GM19463 (cell line): ENCODE data around the gene CREB5.
A peak's percentile ranks its signal among the peaks of the same experiment; 100 is the strongest.
"Not testable (repeated sequence)": the region's sequence is repeated elsewhere in the genome, so short reads cannot be mapped to it uniquely, and the experiment has no call there.

ENCODE experiments used
- ATAC-seq: cut with Tn5 transposase; IDR thresholded peaks from one replicate; pipeline ENCODE4 v1.9.1; 2021; ENCODE audit warnings: mild to moderate bottlenecking, moderate library complexity; ENCODE audit not compliant: unreplicated experiment

The CREB5 gene

DNA sequence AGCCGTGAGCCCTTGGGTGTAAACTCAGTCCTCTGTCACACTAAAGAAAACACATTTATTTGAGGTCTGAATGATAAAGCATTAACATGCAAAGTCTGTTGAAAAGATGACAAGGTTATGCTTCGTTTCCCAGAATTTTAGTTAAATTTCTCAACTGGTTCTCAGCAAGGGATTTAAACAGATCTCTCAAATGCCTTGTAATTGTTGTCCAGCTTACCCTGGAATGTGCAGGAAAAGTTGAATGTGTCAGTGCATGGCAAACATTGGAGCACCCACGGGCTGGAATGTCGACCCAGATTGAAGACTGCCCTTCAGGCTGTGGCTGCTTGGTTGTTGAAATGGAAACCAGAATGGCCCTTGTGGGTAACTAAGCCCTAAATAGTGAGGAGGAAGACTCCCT, 354.0 kb downstream of the CREB5 start:
- ATAC-seq, result no peak

DNA sequence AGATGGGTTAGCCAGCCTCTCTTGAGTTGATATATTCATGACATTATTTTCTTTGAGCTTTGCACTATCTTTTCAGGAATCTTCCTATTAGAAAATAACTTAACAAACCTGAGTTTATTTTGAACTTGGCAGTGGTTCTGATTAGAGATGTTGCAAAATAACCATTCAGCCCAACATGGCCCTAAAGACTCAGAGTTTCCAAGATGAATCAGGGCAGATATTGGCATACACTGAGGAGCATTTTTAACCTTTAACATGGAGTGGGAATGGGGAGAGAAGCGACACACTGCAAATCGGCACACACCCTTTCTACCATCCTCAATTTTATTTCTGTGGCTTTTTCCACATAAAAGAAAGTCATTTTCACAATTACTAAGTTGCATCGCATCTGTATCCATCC, 355.0 kb downstream of the CREB5 start:
- no peak for ATAC-seq

DNA sequence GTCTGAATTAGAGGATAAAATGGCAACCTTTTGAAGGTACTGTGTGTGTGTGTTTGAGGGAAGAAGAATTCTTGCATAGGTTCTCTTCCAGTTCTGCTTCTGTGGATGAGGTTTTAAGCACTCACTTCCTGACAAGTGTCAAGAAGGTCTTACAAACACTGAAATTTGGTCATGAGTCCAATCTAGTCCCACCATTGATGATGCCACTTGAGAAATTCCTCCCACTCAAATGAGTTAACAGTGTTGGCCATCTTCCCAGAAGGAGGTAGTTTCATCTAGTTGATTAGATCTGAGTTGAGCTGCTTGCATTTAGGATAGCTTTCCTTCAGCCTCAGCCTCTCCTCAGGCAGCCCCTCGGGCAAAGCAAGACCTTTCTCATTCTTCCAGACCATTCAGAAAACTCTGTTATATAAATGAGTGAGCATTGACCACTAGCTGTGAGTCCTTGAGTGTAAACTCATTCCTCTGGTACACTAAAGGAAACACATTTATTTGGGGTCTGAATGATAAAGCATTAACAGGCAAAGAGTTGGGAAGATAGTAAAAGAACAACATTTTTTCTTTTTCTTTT, 356.3 kb downstream of the CREB5 start:
- no peak for ATAC-seq

DNA sequence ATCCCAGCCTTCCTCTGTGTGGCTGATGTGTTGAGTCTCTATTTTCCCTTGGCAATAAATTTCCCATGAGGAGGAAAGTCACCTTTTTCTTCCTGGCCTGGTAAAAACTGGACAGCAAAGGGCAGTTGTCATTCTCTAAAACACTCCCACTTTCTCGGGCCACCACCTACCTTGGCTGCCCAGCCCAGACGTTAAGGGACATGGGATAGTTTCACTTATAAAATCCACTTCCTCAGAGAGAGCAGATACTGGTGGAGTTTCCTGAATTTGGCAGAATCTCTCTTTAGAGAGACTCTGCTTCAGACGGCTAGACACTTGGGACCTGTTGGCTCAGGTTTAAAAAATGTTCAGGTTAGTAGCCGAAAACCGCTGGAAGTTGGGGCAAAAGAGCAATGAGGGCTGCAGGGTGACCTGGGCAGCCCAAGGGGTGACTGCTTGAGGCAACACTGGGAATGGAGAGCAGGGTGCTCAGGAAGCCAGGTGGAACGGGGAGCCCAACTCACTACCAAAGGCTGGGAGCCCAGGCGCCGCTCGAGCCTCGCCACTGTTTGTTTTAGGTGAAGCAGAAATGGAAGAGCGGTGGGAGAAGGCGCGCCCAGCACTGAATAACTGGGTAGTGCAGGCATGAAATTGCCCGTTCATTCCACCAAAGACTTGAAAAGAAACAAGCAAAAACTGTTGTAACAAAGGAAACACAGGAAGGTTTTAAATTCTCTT, 359.7 kb downstream of the CREB5 start:
- no peak for ATAC-seq

GRCh38 chr7:28773423-28774145, 361.3 kb downstream of the CREB5 start:
- ATAC-seq, result no peak

GRCh38 chr7:28774261-28774988, 362.1 kb downstream of the CREB5 start:
- no peak for ATAC-seq

DNA sequence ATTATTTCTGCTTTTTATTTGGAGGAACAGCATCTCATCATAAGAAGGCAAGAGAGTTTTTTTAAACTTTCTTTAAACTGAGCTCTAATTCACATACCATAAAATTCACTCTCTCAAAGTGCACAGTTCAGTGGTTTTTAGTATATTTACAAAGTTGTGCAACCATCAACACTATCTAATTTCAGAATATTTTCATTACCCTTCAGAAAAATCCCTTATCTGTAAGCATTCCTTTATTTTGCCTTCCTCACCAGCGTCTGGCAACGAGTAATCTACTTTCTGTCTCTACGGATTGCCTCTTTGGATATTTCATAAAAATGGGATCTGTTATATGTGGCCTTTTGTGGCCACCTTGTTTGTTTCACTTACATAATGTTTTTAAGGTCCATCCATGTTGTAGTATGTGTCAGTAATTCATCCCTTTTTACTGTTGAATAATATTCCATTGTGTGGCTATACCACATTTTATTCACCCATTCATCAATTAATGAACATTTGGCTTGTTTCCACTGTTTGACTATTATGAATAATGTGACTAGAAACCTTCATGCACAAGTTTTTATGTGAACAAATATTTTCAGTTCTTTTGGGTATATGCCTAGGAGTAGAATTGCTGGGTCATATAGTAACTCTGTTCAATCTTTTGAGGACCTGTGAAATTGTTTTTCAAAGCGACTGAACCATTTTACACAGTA, 364.3 kb downstream of the CREB5 start:
- ATAC-seq, result no peak

GRCh38 chr7:28778786-28779185, 366.5 kb downstream of the CREB5 start:
- no peak for ATAC-seq

- no peak for ATAC-seq
Observed at GRCh38 chr7:28779954-28780353, 367.6 kb downstream of the CREB5 start.

- ATAC-seq, result no peak
Observed at GRCh38 chr7:28782362-28782761, 370.0 kb downstream of the CREB5 start.

DNA sequence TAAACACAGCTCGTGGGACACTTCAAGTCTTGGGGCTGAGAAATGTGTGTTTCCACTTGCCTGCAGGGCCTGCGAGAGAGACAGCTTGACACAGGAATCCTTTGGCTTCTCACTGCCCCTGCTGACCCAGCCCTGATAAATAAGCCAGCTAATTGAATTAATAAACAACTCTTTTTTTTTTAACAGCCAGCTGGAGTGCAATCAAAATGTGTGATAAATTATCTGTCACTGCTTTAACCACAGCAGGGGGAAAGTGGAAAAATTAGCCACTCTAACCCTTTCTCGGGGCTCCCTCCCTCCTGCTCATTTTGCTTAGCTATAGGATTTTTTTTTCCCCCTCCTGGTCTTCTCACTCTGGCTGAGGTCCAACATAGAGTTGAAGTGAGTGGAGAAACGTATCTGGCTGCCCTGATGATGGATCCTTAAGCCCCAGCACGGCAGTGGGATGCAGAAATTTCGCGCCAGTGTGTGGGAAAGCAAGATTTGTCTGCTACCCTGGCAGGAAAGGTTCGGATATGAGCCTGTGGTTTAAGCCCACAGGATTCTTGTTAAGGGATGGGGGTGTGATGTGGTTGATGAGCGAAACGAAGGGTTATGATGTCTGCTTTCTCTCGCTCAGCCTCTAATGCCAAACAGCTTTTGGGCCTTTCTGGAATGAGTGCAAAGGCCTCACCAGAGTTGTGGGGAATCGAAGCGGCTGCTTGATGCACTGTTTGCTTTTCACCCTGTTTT, 372.0 kb downstream of the CREB5 start:
- no peak for ATAC-seq

DNA sequence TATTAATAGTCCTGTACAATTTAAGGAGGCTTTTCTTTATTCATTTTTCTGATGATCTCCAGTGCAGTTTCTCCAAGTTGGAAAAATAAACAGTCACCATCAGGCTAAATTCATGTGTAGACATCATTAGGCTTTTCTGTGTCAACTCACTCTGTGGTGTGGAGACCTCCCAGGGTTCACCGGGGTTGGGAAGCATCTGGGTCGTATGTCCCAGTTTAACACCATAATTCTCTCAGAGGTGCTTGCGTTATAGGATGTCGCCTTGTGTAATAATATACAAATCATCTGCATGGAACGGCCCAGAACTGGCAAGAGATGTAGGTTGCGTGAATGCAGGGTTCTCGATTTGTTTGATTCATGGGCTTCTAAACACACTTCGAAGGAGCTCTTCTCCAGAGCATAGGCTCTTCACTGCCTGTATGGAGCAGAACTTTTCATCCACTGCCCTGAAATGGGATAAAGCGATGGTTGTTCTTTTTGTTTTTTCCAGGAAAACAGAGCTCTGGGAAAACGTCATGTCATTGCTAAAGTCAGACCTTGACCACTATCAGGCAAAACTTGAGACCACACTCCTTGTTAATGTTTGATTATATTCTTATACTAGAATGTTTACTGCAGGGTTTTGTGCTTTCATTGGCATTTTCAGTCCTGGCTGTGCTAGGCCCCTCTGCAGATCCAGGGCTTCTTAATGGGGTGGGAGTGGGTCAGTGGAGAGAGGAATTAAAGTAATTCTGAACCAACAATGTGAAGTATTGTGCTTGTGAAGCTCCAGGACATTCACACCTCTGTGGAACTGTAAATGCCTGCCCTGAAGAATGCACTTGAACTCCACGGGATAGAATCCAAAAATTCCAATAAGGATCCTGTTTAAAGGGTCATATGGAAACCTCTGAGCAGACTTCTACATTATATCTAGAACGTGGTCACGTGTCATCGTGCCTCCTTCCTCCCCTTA, 373.0 kb downstream of the CREB5 start:
- ATAC-seq, result no peak

- ATAC-seq, result not testable (repeated sequence)
Observed at GRCh38 chr7:28786156-28786555, 373.8 kb downstream of the CREB5 start.

DNA sequence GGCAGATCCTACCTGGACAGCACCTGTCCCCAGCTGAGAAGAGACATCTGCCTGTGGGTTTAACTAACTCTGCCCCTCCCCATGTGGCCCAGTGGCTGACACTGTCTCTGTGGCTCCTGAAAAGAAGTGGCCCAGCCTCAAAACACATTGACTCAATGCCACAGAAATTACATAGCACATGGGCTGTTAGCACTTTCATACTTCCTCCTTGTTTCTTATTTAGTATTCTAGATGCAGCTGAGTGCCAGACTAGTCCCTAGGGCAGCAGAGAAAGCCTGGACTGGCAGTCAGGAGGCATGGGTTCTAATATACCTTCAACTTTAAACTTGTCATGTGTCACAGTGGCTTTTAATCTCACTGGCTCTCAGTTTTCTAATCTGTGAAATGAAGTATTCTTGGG, 374.8 kb downstream of the CREB5 start:
- no peak for ATAC-seq

DNA sequence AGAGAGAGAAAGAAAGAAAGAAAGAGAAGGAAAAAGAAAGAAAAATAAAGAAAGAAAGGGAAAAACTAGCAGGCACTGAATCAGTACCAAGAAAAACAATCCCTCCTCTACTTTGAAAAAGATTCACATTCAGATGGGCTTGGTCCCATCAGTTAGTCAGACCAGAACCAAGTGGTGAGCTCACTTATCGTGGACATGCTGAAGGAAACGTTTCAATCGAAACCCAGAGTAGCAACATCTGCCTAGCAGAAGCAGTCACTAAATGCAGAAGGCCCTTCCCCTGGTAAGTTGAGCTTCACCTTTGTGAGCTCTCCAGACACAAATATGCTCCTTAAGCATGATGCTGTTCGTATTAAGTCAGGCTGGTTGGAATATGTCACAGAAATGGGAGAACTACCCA, 378.1 kb downstream of the CREB5 start:
- ATAC-seq, result no peak

- peak; percentile 47 for ATAC-seq
Observed at GRCh38 chr7:28792858-28793257, 380.5 kb downstream of the CREB5 start.

DNA sequence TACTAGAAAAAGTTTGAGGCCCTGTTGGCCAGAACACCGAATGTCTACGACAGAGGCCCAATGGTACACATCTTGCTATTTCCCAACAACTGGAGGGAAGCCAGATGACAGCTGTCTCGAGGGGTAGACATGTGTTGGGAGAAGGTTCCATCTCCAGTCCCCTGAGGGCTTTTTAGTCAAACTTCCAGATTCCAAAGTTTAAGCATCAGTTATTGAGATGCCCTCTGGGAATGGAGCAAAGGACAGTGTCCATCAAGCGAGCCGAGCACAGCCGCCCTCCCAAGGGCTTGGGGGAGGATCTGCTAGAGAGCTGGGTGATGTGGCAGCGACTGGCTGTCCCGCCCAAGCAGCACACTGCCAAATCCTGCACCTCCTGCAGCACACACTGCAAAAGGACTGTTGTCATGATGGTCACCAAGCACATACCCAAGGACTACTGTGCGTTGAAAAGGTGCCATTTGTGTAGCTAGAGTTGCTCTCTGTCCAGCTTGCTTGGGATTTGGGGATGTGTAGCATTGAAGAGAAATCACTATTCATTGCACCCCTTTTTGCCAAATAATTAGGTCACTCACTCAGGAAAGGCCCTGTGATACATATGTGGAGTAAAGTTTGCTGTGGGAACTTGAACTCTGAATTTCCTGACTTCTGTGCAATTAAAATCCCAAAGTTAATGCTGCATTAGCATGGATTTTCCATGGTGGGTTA, 381.2 kb downstream of the CREB5 start:
- ATAC-seq, result no peak

GRCh38 chr7:28798274-28798673, 386.0 kb downstream of the CREB5 start:
- no peak for ATAC-seq

- no peak for ATAC-seq
Observed at GRCh38 chr7:28799619-28800018, 387.3 kb downstream of the CREB5 start.
